IPS-20b (cell line): ENCODE results near the gene IMPG1.

Experiments used
- H3K27ac ChIP-seq: one replicate; pipeline ENCODE4 v1.5.1; 2013; ENCODE audit warnings: low read length
- H3K27me3 ChIP-seq: 2 replicates; pipeline ENCODE4 v1.6.1; 2013; ENCODE audit warnings: mild to moderate bottlenecking, low read length, inconsistent platforms; ENCODE audit not compliant: insufficient read depth
- H3K36me3 ChIP-seq: 2 replicates; pipeline ENCODE4 v1.6.1; 2013; ENCODE audit warnings: low read depth, mild to moderate bottlenecking, inconsistent platforms, low read length, moderate library complexity; ENCODE audit not compliant: insufficient read depth
- H3K4me1 ChIP-seq: 2 replicates; pipeline ENCODE4 v1.6.1; 2013; ENCODE audit warnings: mild to moderate bottlenecking, control low read depth, inconsistent platforms, low read length, moderate library complexity; ENCODE audit not compliant: insufficient read depth
- H3K4me3 ChIP-seq: 2 replicates; pipeline ENCODE4 v1.5.1; 2013; ENCODE audit warnings: mild to moderate bottlenecking, low read length, inconsistent platforms
- H3K9ac ChIP-seq: 2 replicates; pipeline ENCODE4 v1.6.1; 2013; ENCODE audit warnings: low read depth, mild to moderate bottlenecking, inconsistent platforms, low read length, moderate library complexity
- H3K9me3 ChIP-seq: 2 replicates; pipeline ENCODE4 v1.6.1; 2013; ENCODE audit warnings: mild to moderate bottlenecking, low read depth, low read length, inconsistent platforms; ENCODE audit not compliant: insufficient read depth

Gene IMPG1

GRCh38 chr6:76000629-76001028 is 71.8 kb downstream of the IMPG1 start:
- Histone ChIP-seq H3K27ac (no peak overlapping the region), H3K4me3 (no peak overlapping the region), H3K4me1 (no peaks in the 10 kb centered on the region), H3K9me3 (no peaks in the 10 kb centered on the region), H3K9ac (no peak overlapping the region), H3K36me3 (no peaks in the 10 kb centered on the region), H3K27me3 (no peaks in the 10 kb centered on the region)

GRCh38 chr6:75997696-75998095 is 74.8 kb downstream of the IMPG1 start:
- no peak overlapping the region for H3K27ac ChIP-seq
- peaks cover 16% of the 10 kb centered on the region; the same call in 1 of the 2 replicates for H3K4me1 ChIP-seq
- H3K9me3 ChIP-seq, result no peaks in the 10 kb centered on the region
- H3K27me3 ChIP-seq, result no peaks in the 10 kb centered on the region
- no peak overlapping the region for H3K4me3 ChIP-seq
- H3K9ac ChIP-seq, result no peak overlapping the region
- H3K36me3 ChIP-seq, result no peaks in the 10 kb centered on the region

- Histone ChIP-seq H3K4me3 (peak overlapping the region; percentile 56; the same call in 1 of the 2 replicates), H3K9ac (peak overlapping the region; percentile 49; the same call in 1 of the 2 replicates), H3K4me1 (peaks cover 24% of the 10 kb centered on the region; the same call in 1 of the 2 replicates), H3K36me3 (no peaks in the 10 kb centered on the region), H3K27ac (peak overlapping the region; percentile 45), H3K27me3 (no peaks in the 10 kb centered on the region), H3K9me3 (no peaks in the 10 kb centered on the region)
These were observed 79.0 kb downstream of the IMPG1 start for GRCh38 chr6:75993236-75994162.

- Histone ChIP-seq H3K27ac (no peak overlapping the region), H3K9ac (no peak overlapping the region), H3K27me3 (no peaks in the 10 kb centered on the region), H3K4me1 (peaks cover 24% of the 10 kb centered on the region; the same call in 1 of the 2 replicates), H3K9me3 (no peaks in the 10 kb centered on the region), H3K36me3 (no peaks in the 10 kb centered on the region), H3K4me3 (no peak overlapping the region)
These were observed 80.5 kb downstream of the IMPG1 start for GRCh38 chr6:75991941-75992340.

GRCh38 chr6:75986935-75987334 is 85.5 kb downstream of the IMPG1 start:
- Histone ChIP-seq H3K27ac (no peak overlapping the region), H3K36me3 (no peaks in the 10 kb centered on the region), H3K27me3 (no peaks in the 10 kb centered on the region), H3K4me1 (peaks cover 17% of the 10 kb centered on the region), H3K4me3 (no peak overlapping the region), H3K9me3 (no peaks in the 10 kb centered on the region), H3K9ac (no peak overlapping the region)

- no peak overlapping the region for H3K4me3 ChIP-seq
- H3K9ac ChIP-seq, result no peak overlapping the region
- no peaks in the 10 kb centered on the region for H3K36me3 ChIP-seq
- no peaks in the 10 kb centered on the region for H3K9me3 ChIP-seq
- H3K4me1 ChIP-seq, result no peaks in the 10 kb centered on the region
- no peaks in the 10 kb centered on the region for H3K27me3 ChIP-seq
- H3K27ac ChIP-seq, result no peak overlapping the region
These were observed 96.6 kb downstream of the IMPG1 start for GRCh38 chr6:75975904-75976303.

- H3K27ac ChIP-seq, result no peak overlapping the region
- no peak overlapping the region for H3K9ac ChIP-seq
- H3K27me3 ChIP-seq, result no peaks in the 10 kb centered on the region
- H3K4me3 ChIP-seq, result no peak overlapping the region
- no peaks in the 10 kb centered on the region for H3K9me3 ChIP-seq
- no peaks in the 10 kb centered on the region for H3K4me1 ChIP-seq
- H3K36me3 ChIP-seq, result no peaks in the 10 kb centered on the region
These were observed 102.4 kb downstream of the IMPG1 start for GRCh38 chr6:75970093-75970492.

GRCh38 chr6:75968143-75968542 is 104.3 kb downstream of the IMPG1 start:
- no peak overlapping the region for H3K27ac ChIP-seq
- no peak overlapping the region for H3K4me3 ChIP-seq
- no peaks in the 10 kb centered on the region for H3K36me3 ChIP-seq
- no peaks in the 10 kb centered on the region for H3K27me3 ChIP-seq
- no peak overlapping the region for H3K9ac ChIP-seq
- no peaks in the 10 kb centered on the region for H3K9me3 ChIP-seq
- no peaks in the 10 kb centered on the region for H3K4me1 ChIP-seq

GRCh38 chr6:75963569-75963968 is 108.9 kb downstream of the IMPG1 start:
- H3K9ac ChIP-seq, result no peak overlapping the region
- no peaks in the 10 kb centered on the region for H3K4me1 ChIP-seq
- H3K9me3 ChIP-seq, result 0 out of 2 replicates have a peak, but pooled peaks cover 7% of the 10 kb centered on the region
- no peak overlapping the region for H3K27ac ChIP-seq
- H3K4me3 ChIP-seq, result no peak overlapping the region
- no peaks in the 10 kb centered on the region for H3K27me3 ChIP-seq
- H3K36me3 ChIP-seq, result no peaks in the 10 kb centered on the region

- no peak overlapping the region for H3K9ac ChIP-seq
- no peaks in the 10 kb centered on the region for H3K36me3 ChIP-seq
- H3K27ac ChIP-seq, result no peak overlapping the region
- H3K4me3 ChIP-seq, result no peak overlapping the region
- no peaks in the 10 kb centered on the region; the same call in 1 of the 2 replicates for H3K4me1 ChIP-seq
- H3K9me3 ChIP-seq, result no peaks in the 10 kb centered on the region
- H3K27me3 ChIP-seq, result no peaks in the 10 kb centered on the region
These were observed 120.3 kb downstream of the IMPG1 start for GRCh38 chr6:75952128-75952527.

- no peaks in the 10 kb centered on the region for H3K9me3 ChIP-seq
- H3K9ac ChIP-seq, result no peak overlapping the region
- no peak overlapping the region for H3K27ac ChIP-seq
- peaks cover 9% of the 10 kb centered on the region for H3K4me1 ChIP-seq
- H3K27me3 ChIP-seq, result peaks cover 7% of the 10 kb centered on the region; the same call in 1 of the 2 replicates
- no peaks in the 10 kb centered on the region for H3K36me3 ChIP-seq
- H3K4me3 ChIP-seq, result no peak overlapping the region
These were observed 124.5 kb downstream of the IMPG1 start for GRCh38 chr6:75947935-75948334.
